ENCODE data around the gene NID2.

DNA sequence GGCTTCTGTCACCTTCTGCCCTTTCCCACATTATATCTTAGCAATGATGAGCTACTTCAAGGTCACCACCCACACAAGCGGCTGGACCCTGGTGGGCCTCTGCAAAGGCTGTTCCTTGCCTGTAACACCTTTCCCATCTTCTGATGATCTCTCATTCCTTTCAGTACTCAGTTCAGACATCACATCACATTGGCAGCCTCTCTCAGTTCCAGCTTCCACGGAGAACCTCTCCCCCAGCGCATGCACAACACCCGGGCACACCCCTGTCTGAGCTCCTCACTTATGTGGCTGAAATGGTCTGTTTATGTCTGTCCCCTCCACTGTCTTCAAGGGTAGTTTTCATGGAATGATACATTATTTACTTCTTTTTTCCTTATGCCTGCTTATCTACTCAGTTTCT is 6.5 kb upstream of the NID2 start:
- TF ChIP-seq, protein P1, sequence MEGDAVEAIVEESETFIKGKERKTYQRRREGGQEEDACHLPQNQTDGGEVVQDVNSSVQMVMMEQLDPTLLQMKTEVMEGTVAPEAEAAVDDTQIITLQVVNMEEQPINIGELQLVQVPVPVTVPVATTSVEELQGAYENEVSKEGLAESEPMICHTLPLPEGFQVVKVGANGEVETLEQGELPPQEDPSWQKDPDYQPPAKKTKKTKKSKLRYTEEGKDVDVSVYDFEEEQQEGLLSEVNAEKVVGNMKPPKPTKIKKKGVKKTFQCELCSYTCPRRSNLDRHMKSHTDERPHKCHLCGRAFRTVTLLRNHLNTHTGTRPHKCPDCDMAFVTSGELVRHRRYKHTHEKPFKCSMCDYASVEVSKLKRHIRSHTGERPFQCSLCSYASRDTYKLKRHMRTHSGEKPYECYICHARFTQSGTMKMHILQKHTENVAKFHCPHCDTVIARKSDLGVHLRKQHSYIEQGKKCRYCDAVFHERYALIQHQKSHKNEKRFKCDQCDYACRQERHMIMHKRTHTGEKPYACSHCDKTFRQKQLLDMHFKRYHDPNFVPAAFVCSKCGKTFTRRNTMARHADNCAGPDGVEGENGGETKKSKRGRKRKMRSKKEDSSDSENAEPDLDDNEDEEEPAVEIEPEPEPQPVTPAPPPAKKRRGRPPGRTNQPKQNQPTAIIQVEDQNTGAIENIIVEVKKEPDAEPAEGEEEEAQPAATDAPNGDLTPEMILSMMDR (conservative IDR thresholded peaks at IDR 0.05; ENCODE audit: low read depth, low read length), result no peak
- no peak for TF ChIP-seq EZH2phosphoT487 (IDR thresholded peaks at IDR 0.05; ENCODE audit: borderline replicate concordance, low read length)
- no peak for TF ChIP-seq EZH2 (IDR thresholded peaks at IDR 0.05; ENCODE audit: low read length, unreplicated experiment)

All from PC-3 (cell line).